MCF 10A (cell line): ENCODE data around the gene PPP1R36. TPM values are rescaled to one million over a fixed set of nuclear protein-coding genes. Genes with fewer than 3 reads are reported as not detected.

ENCODE experiments used
- BruUV-seq: library from RNA; stranded (reverse); fragments of 400-500 nt; replicated peaks from 2 replicates; lab custom pipeline; 2021; lab: Mats Ljungman, UMichigan
- CTCF ChIA-PET: fragments of 300-600 bp; sonication (Branson Sonifier 250); formaldehyde crosslinking; extraction: SDS; loops from one replicate; lab custom pipeline; 2021; ENCODE audit warnings: antibody characterized with exemption, inconsistent platforms; lab: Yijun Ruan, JAX
- POLR2A ChIA-PET: fragments of 300-600, 350-650 bp; sonication (Branson Sonifier 250); formaldehyde crosslinking; extraction: SDS; loops from one replicate; lab custom pipeline; 2020; ENCODE audit warnings: antibody characterized with exemption, inconsistent platforms; lab: Yijun Ruan, JAX
- DNase-seq: peaks from one replicate; pipeline ENCODE4 v3.0.0-alpha.2; 2018; ENCODE audit not compliant: unreplicated experiment
- H3K27ac Mint-ChIP-seq: one replicate; pipeline ENCODE4 v1.8.0; 2022; ENCODE audit warnings: mild to moderate bottlenecking, low read depth, mixed read lengths; ENCODE audit not compliant: unreplicated experiment
- H3K27me3 Mint-ChIP-seq: one replicate; pipeline ENCODE4 v1.8.0; 2022; ENCODE audit warnings: mixed read lengths; ENCODE audit not compliant: insufficient read depth, unreplicated experiment
- H3K36me3 Mint-ChIP-seq: one replicate; pipeline ENCODE4 v1.8.0; 2022; ENCODE audit warnings: mild to moderate bottlenecking, moderate library complexity, mixed read lengths; ENCODE audit not compliant: insufficient read depth, unreplicated experiment
- H3K4me1 Mint-ChIP-seq: one replicate; pipeline ENCODE4 v1.8.0; 2022; ENCODE audit warnings: mixed read lengths; ENCODE audit not compliant: insufficient read depth, unreplicated experiment
- H3K4me3 Mint-ChIP-seq: one replicate; pipeline ENCODE4 v1.8.0; 2022; ENCODE audit warnings: mild to moderate bottlenecking, moderate library complexity, mixed read lengths; ENCODE audit not compliant: unreplicated experiment
- H3K9me3 Mint-ChIP-seq: one replicate; pipeline ENCODE4 v1.8.0; 2022; ENCODE audit warnings: mixed read lengths; ENCODE audit not compliant: unreplicated experiment
- CTCF ChIP-seq: fragments of 200-600 bp; IDR thresholded peaks from one replicate; pipeline ENCODE4 v1.8.0; 2022; ENCODE audit warnings: antibody characterized with exemption, mild to moderate bottlenecking; ENCODE audit not compliant: unreplicated experiment
- intact Hi-C: fragments of 100-400 bp; cut with micrococcal nuclease; formaldehyde crosslinking; loops from 2 replicates; pipeline ENCODE4 v1.14.1; 2022
- total RNA-seq: library from RNA; stranded (reverse); gene quantifications from 2 replicates; pipeline ENCODE4 v1.2.3, GENCODE V29; 2022

PPP1R36 gene
- total RNA-seq, 1 experiment from 2014 or later = 0.47 TPM

DNA sequence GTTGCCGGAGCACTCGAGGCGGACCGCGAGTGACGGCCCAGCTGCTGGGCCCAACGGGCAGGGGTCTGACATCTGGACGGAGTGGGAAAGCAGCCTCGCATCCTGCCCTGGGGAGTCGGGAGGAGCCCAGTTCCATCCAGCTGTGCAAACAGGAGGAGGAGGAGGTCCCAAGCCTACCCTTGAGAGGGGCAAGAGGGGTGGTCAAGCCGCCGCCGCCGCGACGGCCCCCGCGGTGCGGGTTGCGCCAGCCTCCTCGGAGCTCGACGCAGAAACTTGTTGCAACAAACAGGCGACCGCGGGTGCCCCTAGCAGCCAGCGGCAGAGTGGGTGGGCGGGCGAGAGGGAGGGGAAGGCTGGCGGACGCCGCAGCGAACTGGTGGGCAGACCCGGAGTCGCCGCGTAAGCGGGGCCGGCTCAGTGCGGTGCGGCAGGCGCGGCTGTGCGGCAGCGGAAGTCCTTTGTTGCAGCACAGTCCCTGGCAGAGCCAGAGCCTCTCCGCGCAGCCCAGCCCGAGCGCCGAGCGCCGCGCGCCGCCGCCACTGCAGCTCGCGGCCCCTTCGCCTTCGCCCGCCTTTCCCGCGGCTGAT, 45.4 kb upstream of the PPP1R36 start, which contains the start of gene ZBTB1:
TSS of gene ZBTB1 (plus strand) at position 461 of the 587 bp plus-strand sequence. CDS start 16,735 bp downstream, outside the sequence.
- CTCF ChIA-PET = interaction anchor here (2.0 kb wide), 1 partner anchor 132 kb away, joined by 10 read pairs; no protein-coding TSS in a partner anchor
- POLR2A ChIA-PET = interaction anchor here (0.6 to 5.4 kb wide), 28 partner anchors 8 to 452 kb away, joined by 3 to 35 read pairs (median 6); partner anchors contain the start of genes HSPA2, MTHFD1 and PLEKHG3
- H3K27me3 Mint-ChIP-seq = no peaks in the 10 kb centered on the region
- H3K36me3 Mint-ChIP-seq = peaks cover 31% of the 10 kb centered on the region
- TF ChIP-seq CTCF = no peak
- DNase-seq = peak; percentile 87
- H3K9me3 Mint-ChIP-seq = no peaks in the 10 kb centered on the region
- H3K27ac Mint-ChIP-seq = peak within 1 kb of the TSS; percentile 98
- H3K4me1 Mint-ChIP-seq = peaks cover 51% of the 10 kb centered on the region
- H3K4me3 Mint-ChIP-seq = peak within 1 kb of the TSS; percentile 83
- intact Hi-C loops = loop anchor here (5.0 to 10.0 kb wide), 2 partner anchors 160 to 258 kb away; no protein-coding TSS in a partner anchor
- BruUV-seq = no TSS peak

GRCh38 chr14:64504897-64505794, 44.6 kb upstream of the PPP1R36 start:
- intact Hi-C loops = loop anchor here (5.0 to 10.0 kb wide), 2 partner anchors 160 to 257 kb away; no protein-coding TSS in a partner anchor
- no TSS peak for BruUV-seq
- no peaks in the 10 kb centered on the region for H3K27me3 Mint-ChIP-seq
- POLR2A ChIA-PET = interaction anchor here (0.6 to 5.4 kb wide), 39 partner anchors 9 to 863 kb away, joined by 3 to 35 read pairs (median 4); partner anchors contain the start of genes HSPA2, MTHFD1, PLEKHG3 and WDR89
- peak; percentile 93 for DNase-seq
- peak overlapping the region; percentile 98 for H3K27ac Mint-ChIP-seq
- peaks cover 33% of the 10 kb centered on the region for H3K36me3 Mint-ChIP-seq
- H3K4me1 Mint-ChIP-seq = peaks cover 48% of the 10 kb centered on the region
- no peak for TF ChIP-seq CTCF
- CTCF ChIA-PET = interaction anchor here (0.5 to 1.3 kb wide), 2 partner anchors 132 to 363 kb away, joined by 3 to 6 read pairs; no protein-coding TSS in a partner anchor
- peak overlapping the region; percentile 83 for H3K4me3 Mint-ChIP-seq
- H3K9me3 Mint-ChIP-seq = no peaks in the 10 kb centered on the region

GRCh38 chr14:64506721-64507120, 43.0 kb upstream of the PPP1R36 start:
- POLR2A ChIA-PET = interaction anchor here (0.9 to 5.3 kb wide), 6 partner anchors 9 to 174 kb away, joined by 3 to 35 read pairs (median 11); partner anchors contain the start of gene HSPA2
- no peaks in the 10 kb centered on the region for H3K9me3 Mint-ChIP-seq
- no TSS peak for BruUV-seq

More at GRCh38 chr14:64506721-64507120, 43.0 kb upstream of the PPP1R36 start:
- Mint-ChIP-seq H3K36me3 (peaks cover 22% of the 10 kb centered on the region), H3K27me3 (no peaks in the 10 kb centered on the region), H3K4me1 (peaks cover 49% of the 10 kb centered on the region), H3K27ac (peak overlapping the region; percentile 86), H3K4me3 (peak overlapping the region; percentile 83)
- intact Hi-C loops = loop anchor here (2.0 to 10.0 kb wide), 2 partner anchors 130 to 162 kb away; no protein-coding TSS in a partner anchor
- no peak for DNase-seq
- CTCF ChIA-PET = no interaction called here
- no peak for TF ChIP-seq CTCF
